H9 (cell line): ENCODE results near the gene SRBD1. TPM values are rescaled to one million over a fixed set of nuclear protein-coding genes. Genes with fewer than 3 reads are reported as not detected.

ENCODE experiments used
- DNase-seq: peaks from one replicate; pipeline ENCODE4 v3.0.0-alpha.2; 2017
- H2AFZ ChIP-seq: one replicate; pipeline ENCODE4 v1.6.1; 2013; ENCODE audit warnings: mild to moderate bottlenecking, low read length, control low read depth, moderate library complexity
- H2AK5ac ChIP-seq: 2 replicates; pipeline ENCODE4 v1.6.1; 2013; ENCODE audit warnings: low read length, control low read depth, mixed read lengths; ENCODE audit not compliant: insufficient read length
- H2BK120ac ChIP-seq: one replicate; pipeline ENCODE4 v1.6.1; 2013; ENCODE audit warnings: low read depth, mild to moderate bottlenecking, low read length, control low read depth, inconsistent platforms; ENCODE audit not compliant: poor library complexity, severe bottlenecking
- H2BK12ac ChIP-seq: 2 replicates; pipeline ENCODE4 v1.6.1; 2013; ENCODE audit warnings: low read length, control low read depth, mixed read lengths, low read depth; ENCODE audit not compliant: insufficient read length
- H2BK15ac ChIP-seq: 2 replicates; pipeline ENCODE4 v1.6.1; 2013; ENCODE audit warnings: low read depth, low read length, control low read depth
- H2BK20ac ChIP-seq: one replicate; pipeline ENCODE4 v1.6.1; 2013; ENCODE audit warnings: low read depth, mild to moderate bottlenecking, low read length, control low read depth, inconsistent platforms; ENCODE audit not compliant: poor library complexity, severe bottlenecking
- H2BK5ac ChIP-seq: 2 replicates; pipeline ENCODE4 v1.6.1; 2013; ENCODE audit warnings: low read length, control low read depth, mixed read lengths; ENCODE audit not compliant: insufficient read length
- H3K14ac ChIP-seq: 2 replicates; pipeline ENCODE4 v1.6.1; 2013; ENCODE audit warnings: low read length, control low read depth; ENCODE audit not compliant: insufficient read depth
- H3K18ac ChIP-seq: 2 replicates; pipeline ENCODE4 v1.6.1; 2013; ENCODE audit warnings: low read depth, mild to moderate bottlenecking, mixed read lengths, low read length, control low read depth; ENCODE audit not compliant: insufficient read length
- H3K23ac ChIP-seq: 2 replicates; pipeline ENCODE4 v1.6.1; 2013; ENCODE audit warnings: low read length, control low read depth, mixed read lengths, low read depth; ENCODE audit not compliant: insufficient read length
- H3K23me2 ChIP-seq: 2 replicates; pipeline ENCODE4 v1.6.1; 2013; ENCODE audit warnings: low read depth, mild to moderate bottlenecking, mixed read lengths, low read length, control low read depth; ENCODE audit not compliant: insufficient read length, poor library complexity, severe bottlenecking
- H3K27ac ChIP-seq: 2 replicates; pipeline ENCODE4 v1.5.1; 2013; ENCODE audit warnings: low read length, control low read depth, mixed read lengths, low read depth; ENCODE audit not compliant: insufficient read length
- H3K27me3 ChIP-seq: 2 replicates; pipeline ENCODE4 v1.6.1; 2013; ENCODE audit warnings: low read length, control low read depth, inconsistent platforms; ENCODE audit not compliant: insufficient read depth
- H3K4ac ChIP-seq: 2 replicates; pipeline ENCODE4 v1.6.1; 2013; ENCODE audit warnings: low read depth, mild to moderate bottlenecking, control low read depth, inconsistent platforms, low read length, moderate library complexity
- H3K4me1 ChIP-seq: 2 replicates; pipeline ENCODE4 v1.6.1; 2013; ENCODE audit warnings: low read length, control low read depth, inconsistent platforms; ENCODE audit not compliant: insufficient read depth
- H3K4me2 ChIP-seq: 2 replicates; pipeline ENCODE4 v1.6.1; 2013; ENCODE audit warnings: low read length, control low read depth, mixed read lengths; ENCODE audit not compliant: insufficient read length, insufficient read depth
- H3K56ac ChIP-seq: 2 replicates; pipeline ENCODE4 v1.6.1; 2013; ENCODE audit warnings: low read depth, mild to moderate bottlenecking, mixed read lengths, low read length, control low read depth; ENCODE audit not compliant: insufficient read length
- H3K79me1 ChIP-seq: 2 replicates; pipeline ENCODE4 v1.6.1; 2013; ENCODE audit warnings: low read depth, mild to moderate bottlenecking, moderate library complexity, low read length, control low read depth, inconsistent platforms; ENCODE audit not compliant: insufficient read depth, poor library complexity, severe bottlenecking
- H3K79me2 ChIP-seq: 2 replicates; pipeline ENCODE4 v1.6.1; 2013; ENCODE audit warnings: low read length, control low read depth, inconsistent platforms; ENCODE audit not compliant: insufficient read depth
- H3K9ac ChIP-seq: 2 replicates; pipeline ENCODE4 v1.6.1; 2013; ENCODE audit warnings: low read length, control low read depth, mixed read lengths; ENCODE audit not compliant: insufficient read length; ENCODE audit errors: extremely low read depth
- H3K9me3 ChIP-seq: one replicate; pipeline ENCODE4 v1.6.1; 2013; ENCODE audit warnings: low read depth, low read length, inconsistent platforms; ENCODE audit not compliant: control insufficient read depth
- H3T11ph ChIP-seq: one replicate; pipeline ENCODE4 v1.6.1; 2013; ENCODE audit warnings: mild to moderate bottlenecking, low read length, control low read depth, inconsistent platforms
- H4K20me1 ChIP-seq: one replicate; pipeline ENCODE4 v1.6.1; 2013; ENCODE audit not compliant: control insufficient read depth, insufficient read length, insufficient read depth
- H4K5ac ChIP-seq: 2 replicates; pipeline ENCODE4 v1.6.1; 2013; ENCODE audit warnings: low read depth, mild to moderate bottlenecking, mixed read lengths, low read length, control low read depth; ENCODE audit not compliant: insufficient read length
- H4K8ac ChIP-seq: replicated peaks from 2 replicates; pipeline ENCODE4 v1.6.1; 2013; ENCODE audit warnings: low read length, control low read depth, mixed read lengths, low read depth; ENCODE audit not compliant: insufficient read length
- H4K91ac ChIP-seq: 2 replicates; pipeline ENCODE4 v1.6.1; 2013; ENCODE audit warnings: low read depth, mild to moderate bottlenecking, moderate library complexity, mixed read lengths, low read length, control low read depth; ENCODE audit not compliant: insufficient read length
- H3K27ac Mint-ChIP-seq, 3 experiments: 2 replicates in 2 of 3; 3 replicates in 1 of 3; pipeline ENCODE4 v1.8.0; 2020 to 2021; ENCODE audit warnings: mixed read lengths in 3 of 3, mild to moderate bottlenecking in 1 of 3, moderate library complexity in 1 of 3
- H3K27me3 Mint-ChIP-seq: 2 replicates; pipeline ENCODE4 v1.8.0; 2021; ENCODE audit warnings: low read depth, mild to moderate bottlenecking, moderate library complexity, mixed read lengths
- H3K36me3 Mint-ChIP-seq, 3 experiments: 2 replicates in 2 of 3; 3 replicates in 1 of 3; pipeline ENCODE4 v1.8.0; 2020 to 2021; ENCODE audit warnings: low read depth in 3 of 3, mixed read lengths in 3 of 3; ENCODE audit not compliant: insufficient read depth in 1 of 3
- H3K4me1 Mint-ChIP-seq, 2 experiments: 2 replicates each; pipeline ENCODE4 v1.8.0; 2020; ENCODE audit warnings: mixed read lengths in 2 of 2
- H3K4me3 Mint-ChIP-seq, 2 experiments: 2 replicates in 1 of 2; 3 replicates in 1 of 2; pipeline ENCODE4 v1.8.0; 2020 to 2021; ENCODE audit warnings: mild to moderate bottlenecking in 2 of 2, mixed read lengths in 2 of 2, moderate library complexity in 1 of 2
- H3K9me3 Mint-ChIP-seq, 2 experiments: 2 replicates in 1 of 2; 3 replicates in 1 of 2; pipeline ENCODE4 v1.8.0; 2020; ENCODE audit warnings: mild to moderate bottlenecking in 2 of 2, mixed read lengths in 2 of 2, moderate library complexity in 1 of 2
- CTCF ChIP-seq: fragments of 200-600 bp; sonication (generic); conservative IDR thresholded peaks from 3 replicates; pipeline ENCODE4 v1.8.0; 2021; ENCODE audit warnings: antibody characterized with exemption, mild to moderate bottlenecking
- WGBS: extraction: QIAGEN DNeasy Blood & Tissue Kit; methylation state at CpG from one replicate; pipeline ENCODE4 v1.1.7; 2013; ENCODE audit warnings: missing lambda C conversion rate, low lambda C conversion rate, mixed read lengths; ENCODE audit not compliant: insufficient read length; ENCODE audit errors: extremely low coverage; 5-methylcytosine and 5-hydroxymethylcytosine counted together
- total RNA-seq: library from RNA; stranded (reverse); gene quantifications from 2 replicates; pipeline ENCODE4 v1.2.1, GENCODE V29; 2021

The SRBD1 gene
- total RNA-seq, 1 experiment from 2014 or later: 18.3 TPM

DNA sequence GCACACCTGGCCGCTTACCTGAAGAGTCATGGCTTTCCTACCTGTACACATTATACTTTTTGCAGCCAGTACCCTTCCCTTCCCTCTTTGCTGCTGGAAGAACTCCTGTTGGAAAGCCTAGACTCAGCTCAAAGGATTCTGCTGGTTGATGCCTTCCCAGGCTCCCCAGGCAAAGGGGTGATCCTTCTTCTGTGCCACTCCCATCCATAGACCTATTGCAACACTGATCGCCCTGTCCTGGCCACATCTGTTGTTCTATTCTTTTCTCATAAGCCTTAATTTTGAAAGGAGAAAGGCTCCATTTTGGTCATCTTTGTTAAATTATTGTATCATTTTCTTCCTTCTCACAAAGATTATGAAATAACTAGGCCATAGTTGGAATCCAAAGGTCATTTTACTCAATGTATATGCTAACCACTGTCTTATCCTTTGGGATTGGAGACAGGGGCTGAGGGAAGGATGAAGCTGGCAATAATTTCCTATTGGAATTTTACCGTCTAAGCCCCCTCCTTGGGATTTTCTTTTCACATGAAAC, 37.0 kb upstream of the SRBD1 start:
- no peak overlapping the region for H3K27ac ChIP-seq
- H3K14ac ChIP-seq: no peak overlapping the region
- no peaks in the 10 kb centered on the region for H3K79me1 ChIP-seq
- H3K9ac ChIP-seq: no peak overlapping the region
- H2AK5ac ChIP-seq: no peak overlapping the region
- no peak overlapping the region for H2BK12ac ChIP-seq
- H3K4me1 Mint-ChIP-seq: peaks cover 20 to 24% of the 10 kb centered on the region in 2 experiments
- H3K27me3 Mint-ChIP-seq: peaks cover 87% of the 10 kb centered on the region
- DNase-seq: no peak
- no peak overlapping the region for H2BK5ac ChIP-seq
- H2BK120ac ChIP-seq: no peak overlapping the region
- no peak overlapping the region for H3K56ac ChIP-seq
- H3K23me2 ChIP-seq: peaks cover 28% of the 10 kb centered on the region
- TF ChIP-seq CTCF: no peak
- no peaks in the 10 kb centered on the region for H3K79me2 ChIP-seq
- H2AFZ ChIP-seq: no peak overlapping the region
- H2BK15ac ChIP-seq: no peak overlapping the region
- H4K20me1 ChIP-seq: peaks cover 3% of the 10 kb centered on the region
- H3T11ph ChIP-seq: no peak overlapping the region
- H3K27ac Mint-ChIP-seq: no peak overlapping the region
- no peak overlapping the region for H4K8ac ChIP-seq
- no peaks in the 10 kb centered on the region for H3K9me3 ChIP-seq
- no peaks in the 10 kb centered on the region; a peak in 1 of 5 replicates for H3K9me3 Mint-ChIP-seq
- WGBS: no CpG with 5 or more reads among the region's 3 CpGs
- H3K4me2 ChIP-seq: no peak overlapping the region
- peaks cover 32% of the 10 kb centered on the region for H3K27me3 ChIP-seq
- H3K4ac ChIP-seq: no peak overlapping the region
- no peak overlapping the region for H3K23ac ChIP-seq
- H4K91ac ChIP-seq: no peak overlapping the region
- no peak overlapping the region for H2BK20ac ChIP-seq
- H4K5ac ChIP-seq: no peak overlapping the region
- H3K4me1 ChIP-seq: no peaks in the 10 kb centered on the region
- no peaks in the 10 kb centered on the region; a peak in 1 of 7 replicates for H3K36me3 Mint-ChIP-seq
- H3K4me3 Mint-ChIP-seq: no peak overlapping the region
- no peak overlapping the region for H3K18ac ChIP-seq
